ENCODE results near the gene CRYBB1. TPM values are rescaled to one million over a fixed set of nuclear protein-coding genes. Genes with fewer than 3 reads are reported as not detected.
"Not testable (repeated sequence)": the region's sequence is repeated elsewhere in the genome, so short reads cannot be mapped to it uniquely, and the experiment has no call there.

Gene CRYBB1
- total and polyA plus RNA-seq, 2 of the 13 experiments (the other 11 are each of a cell fraction or from before 2014, with no cell fraction given): not detected

DNA sequence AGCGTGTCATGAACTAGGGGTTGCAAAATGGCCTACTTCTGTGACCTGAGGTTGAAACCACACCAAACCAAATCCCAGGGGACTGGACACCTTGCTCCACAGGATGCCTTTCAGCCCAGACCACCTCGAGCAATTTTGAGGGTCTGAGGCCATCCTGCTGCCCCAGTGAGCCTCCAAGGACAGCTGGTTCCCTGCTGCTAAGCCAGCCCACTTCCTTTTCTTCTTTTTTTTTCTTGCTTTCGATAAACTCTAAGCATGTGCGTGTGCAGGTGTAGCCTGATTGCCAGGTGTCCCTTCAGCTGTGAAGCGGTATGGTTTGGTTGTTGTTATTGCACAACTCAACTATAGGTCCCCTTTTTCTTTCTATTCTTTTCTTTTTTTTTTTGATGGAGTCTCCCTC, 2.7 kb downstream of the CRYBB1 start:
- intact Hi-C loops (cut with micrococcal nuclease; ENCODE audit: unreplicated experiment) (no loop called here), in situ Hi-C loops (cut with HindIII; ENCODE audit: extremely low pct_ligation_motif_present, low pct_unique_long_range_greater_than_20kb) (no loop called here)
- Histone ChIP-seq H4K20me1 (ENCODE audit: insufficient read depth, low read length) (no peaks in the 10 kb centered on the region), H3K9me3 (ENCODE audit: low read length) (no peaks in the 10 kb centered on the region), H3K27me3 (ENCODE audit: control insufficient read depth in 1 of 2, insufficient read depth in 2 of 2, low read length in 2 of 2) (peaks cover 2 to 14% of the 10 kb centered on the region in 2 experiments; a peak in 3 of 5 replicates), H3K9ac (ENCODE audit: insufficient read depth, low read depth, low read length) (no peak overlapping the region), H3K4me3 (replicated peaks in 1 of 3; ENCODE audit: insufficient read depth in 1 of 3, low read depth in 2 of 3, low read length in 3 of 3) (no peak overlapping the region), H3K79me2 (ENCODE audit: insufficient read depth, low read length) (no peaks in the 10 kb centered on the region), H2AFZ (ENCODE audit: low read length) (no peak overlapping the region), H3K4me2 (ENCODE audit: low read depth, low read length) (no peak overlapping the region), H3K36me3 (replicated peaks in 1 of 2; ENCODE audit: control insufficient read depth in 1 of 2, insufficient read depth in 2 of 2, low read length in 2 of 2) (no peaks in the 10 kb centered on the region), H3K4me1 (ENCODE audit: insufficient read depth, low read length) (no peaks in the 10 kb centered on the region), H3K27ac (ENCODE audit: extremely low read length, insufficient read depth, low read length) (no peak overlapping the region)
- BruUV-seq (replicated peaks): no TSS peak
- no peak for DNase-seq (ENCODE audit: low spot score)
- no peak for ATAC-seq
- POLR2A ChIA-PET: no interaction called here
- TF ChIP-seq, protein P1, sequence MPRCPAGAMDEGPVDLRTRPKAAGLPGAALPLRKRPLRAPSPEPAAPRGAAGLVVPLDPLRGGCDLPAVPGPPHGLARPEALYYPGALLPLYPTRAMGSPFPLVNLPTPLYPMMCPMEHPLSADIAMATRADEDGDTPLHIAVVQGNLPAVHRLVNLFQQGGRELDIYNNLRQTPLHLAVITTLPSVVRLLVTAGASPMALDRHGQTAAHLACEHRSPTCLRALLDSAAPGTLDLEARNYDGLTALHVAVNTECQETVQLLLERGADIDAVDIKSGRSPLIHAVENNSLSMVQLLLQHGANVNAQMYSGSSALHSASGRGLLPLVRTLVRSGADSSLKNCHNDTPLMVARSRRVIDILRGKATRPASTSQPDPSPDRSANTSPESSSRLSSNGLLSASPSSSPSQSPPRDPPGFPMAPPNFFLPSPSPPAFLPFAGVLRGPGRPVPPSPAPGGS (CRISPR knock-in tag; IDR thresholded peaks at IDR 0.05): no peak
- peak; percentile 32; the same call in 1 of the 2 replicates for TF ChIP-seq CEBPB (IDR thresholded peaks at IDR 0.05; ENCODE audit: borderline replicate concordance, low read depth, low read length)
- CTCF ChIA-PET (ENCODE audit: low intra/inter-chr PET ratio, low total read pairs): no interaction called here
- WGBS (ENCODE audit: low lambda C conversion rate): 18% methylated on average over 5 of the region's 5 CpGs
- FAIRE-seq: no peak

DNA sequence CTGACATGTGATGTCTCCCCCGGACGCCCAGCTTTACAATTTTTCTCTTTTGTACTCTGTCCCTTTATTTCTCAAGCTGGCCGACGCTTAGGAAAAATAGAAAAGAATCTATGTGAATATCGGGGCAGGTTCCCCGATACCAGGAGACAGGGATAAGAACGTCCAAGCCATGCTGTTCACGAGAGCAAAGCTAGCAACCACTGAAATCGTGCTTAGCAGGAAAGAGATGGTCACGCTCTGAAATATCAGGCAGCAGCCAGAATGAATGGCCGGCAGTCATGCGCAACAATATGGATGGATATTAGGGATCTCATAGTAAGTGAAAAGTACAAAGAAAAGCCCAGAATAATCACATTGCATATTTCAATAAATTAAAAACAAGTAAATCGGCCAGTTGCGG, 3.5 kb downstream of the CRYBB1 start:
- intact Hi-C loops (cut with micrococcal nuclease; ENCODE audit: unreplicated experiment): no loop called here

DNA sequence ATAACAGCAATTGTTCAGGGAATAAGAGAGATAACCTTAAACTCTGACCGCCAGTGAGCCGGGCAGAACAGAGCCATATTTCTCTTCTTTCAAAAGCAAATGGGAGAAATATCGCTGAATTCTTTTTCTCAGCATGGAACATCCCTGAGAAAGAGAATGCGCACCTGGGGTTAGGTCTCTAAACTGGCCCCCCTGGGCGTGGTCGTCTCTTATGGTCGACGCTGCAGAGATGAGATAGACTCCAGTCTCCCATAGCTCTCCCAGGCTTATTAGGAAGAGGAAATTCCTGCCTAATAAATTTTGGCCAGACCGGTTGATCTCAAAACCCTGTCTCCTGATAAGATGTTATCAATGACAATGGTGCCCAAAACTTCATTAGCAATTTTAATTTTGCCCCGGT, 4.1 kb downstream of the CRYBB1 start:
- CTCF ChIA-PET (ENCODE audit: low intra/inter-chr PET ratio, low total read pairs); H3K4me2 ChIP-seq (ENCODE audit: low read depth, low read length); H3K9ac ChIP-seq (ENCODE audit: insufficient read depth, low read depth, low read length); H3K27ac ChIP-seq (ENCODE audit: extremely low read length, insufficient read depth, low read length); in situ Hi-C loops (cut with HindIII; ENCODE audit: extremely low pct_ligation_motif_present, low pct_unique_long_range_greater_than_20kb); H4K20me1 ChIP-seq (ENCODE audit: insufficient read depth, low read length); H2AFZ ChIP-seq (ENCODE audit: low read length); intact Hi-C loops (cut with micrococcal nuclease; ENCODE audit: unreplicated experiment); FAIRE-seq; H3K9me3 ChIP-seq (ENCODE audit: low read length); H3K4me1 ChIP-seq (ENCODE audit: insufficient read depth, low read length); BruUV-seq (replicated peaks); ATAC-seq; DNase-seq (ENCODE audit: low spot score); POLR2A ChIA-PET; H3K4me3 ChIP-seq (replicated peaks in 1 of 3; ENCODE audit: insufficient read depth in 1 of 3, low read depth in 2 of 3, low read length in 3 of 3); H3K36me3 ChIP-seq (replicated peaks in 1 of 2; ENCODE audit: control insufficient read depth in 1 of 2, insufficient read depth in 2 of 2, low read length in 2 of 2); H3K79me2 ChIP-seq (ENCODE audit: insufficient read depth, low read length): not testable (repeated sequence)
- H3K27me3 ChIP-seq (ENCODE audit: control insufficient read depth in 1 of 2, insufficient read depth in 2 of 2, low read length in 2 of 2): peaks cover 2 to 14% of the 10 kb centered on the region in 2 experiments; a peak in 3 of 5 replicates
- 1% methylated on average over 10 of the region's 10 CpGs for WGBS (ENCODE audit: low lambda C conversion rate)

More for the DNA sequence above, 3.5 kb downstream of the CRYBB1 start:
- WGBS (ENCODE audit: low lambda C conversion rate): 43% methylated on average over 14 of the region's 14 CpGs
- Histone ChIP-seq H3K27me3 (ENCODE audit: control insufficient read depth in 1 of 2, insufficient read depth in 2 of 2, low read length in 2 of 2) (peaks cover 2 to 14% of the 10 kb centered on the region in 2 experiments; a peak in 3 of 5 replicates), H4K20me1 (ENCODE audit: insufficient read depth, low read length) (no peaks in the 10 kb centered on the region), H3K27ac (ENCODE audit: extremely low read length, insufficient read depth, low read length) (no peak overlapping the region), H3K9me3 (ENCODE audit: low read length) (no peaks in the 10 kb centered on the region), H3K4me3 (replicated peaks in 1 of 3; ENCODE audit: insufficient read depth in 1 of 3, low read depth in 2 of 3, low read length in 3 of 3) (no peak overlapping the region), H3K4me1 (ENCODE audit: insufficient read depth, low read length) (no peaks in the 10 kb centered on the region), H3K36me3 (replicated peaks in 1 of 2; ENCODE audit: control insufficient read depth in 1 of 2, insufficient read depth in 2 of 2, low read length in 2 of 2) (no peaks in the 10 kb centered on the region), H3K4me2 (ENCODE audit: low read depth, low read length) (no peak overlapping the region), H2AFZ (ENCODE audit: low read length) (no peak overlapping the region), H3K9ac (ENCODE audit: insufficient read depth, low read depth, low read length) (no peak overlapping the region), H3K79me2 (ENCODE audit: insufficient read depth, low read length) (no peaks in the 10 kb centered on the region)
- no peak for DNase-seq (ENCODE audit: low spot score)
- TF ChIP-seq ISL2 (CRISPR knock-in tag; IDR thresholded peaks at IDR 0.05) (no peak), ZNF441 (CRISPR knock-in tag; IDR thresholded peaks at IDR 0.05; ENCODE audit: borderline replicate concordance) (no peak), ADNP (CRISPR knock-in tag; IDR thresholded peaks at IDR 0.05) (no peak), ZNF674 (CRISPR knock-in tag; IDR thresholded peaks at IDR 0.05; ENCODE audit: low read depth) (no peak), TBP (CRISPR knock-in tag; IDR thresholded peaks at IDR 0.05) (no peak), ZNF124 (CRISPR knock-in tag; IDR thresholded peaks at IDR 0.05) (no peak), SP5 (CRISPR knock-in tag; IDR thresholded peaks at IDR 0.05; ENCODE audit: borderline replicate concordance, low read depth) (no peak), SMARCE1 (IDR thresholded peaks at IDR 0.05; ENCODE audit: borderline replicate concordance) (no peak), EEA1 (CRISPR knock-in tag; IDR thresholded peaks at IDR 0.05; ENCODE audit: borderline replicate concordance) (no peak), RFXAP (CRISPR knock-in tag; IDR thresholded peaks at IDR 0.05; ENCODE audit: borderline replicate concordance) (no peak), HNRNPUL1 (IDR thresholded peaks at IDR 0.05; ENCODE audit: low read depth, low read length) (no peak), CENPX (CRISPR knock-in tag; IDR thresholded peaks at IDR 0.05) (no peak), IKZF1 (IDR thresholded peaks at IDR 0.05) (no peak), NR2F6 (IDR thresholded peaks at IDR 0.05) (no peak), NR2F6 (CRISPR knock-in tag; IDR thresholded peaks at IDR 0.05) (no peak), ZSCAN30 (CRISPR knock-in tag; IDR thresholded peaks at IDR 0.05) (no peak)
- TF ChIP-seq, protein P2, sequence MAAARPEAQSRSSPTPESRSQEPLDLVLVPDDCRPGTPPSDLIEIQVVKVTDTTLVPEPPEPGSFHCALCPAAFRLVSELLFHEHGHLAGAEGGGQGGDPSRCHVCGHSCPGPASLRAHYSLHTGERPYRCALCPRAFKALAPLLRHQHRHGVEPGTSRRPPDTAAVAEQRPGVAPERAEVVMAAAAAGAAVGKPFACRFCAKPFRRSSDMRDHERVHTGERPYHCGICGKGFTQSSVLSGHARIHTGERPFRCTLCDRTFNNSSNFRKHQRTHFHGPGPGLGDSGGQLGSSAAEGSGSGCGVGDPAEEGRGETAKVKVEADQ (CRISPR knock-in tag; IDR thresholded peaks at IDR 0.05; ENCODE audit: borderline replicate concordance): no peak
- TF ChIP-seq, protein P3, sequence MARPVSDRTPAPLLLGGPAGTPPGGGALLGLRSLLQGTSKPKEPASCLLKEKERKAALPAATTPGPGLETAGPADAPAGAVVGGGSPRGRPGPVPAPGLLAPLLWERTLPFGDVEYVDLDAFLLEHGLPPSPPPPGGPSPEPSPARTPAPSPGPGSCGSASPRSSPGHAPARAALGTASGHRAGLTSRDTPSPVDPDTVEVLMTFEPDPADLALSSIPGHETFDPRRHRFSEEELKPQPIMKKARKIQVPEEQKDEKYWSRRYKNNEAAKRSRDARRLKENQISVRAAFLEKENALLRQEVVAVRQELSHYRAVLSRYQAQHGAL (CRISPR knock-in tag; IDR thresholded peaks at IDR 0.05; ENCODE audit: not compliant biosample characterization): no peak
- in situ Hi-C loops (cut with HindIII; ENCODE audit: extremely low pct_ligation_motif_present, low pct_unique_long_range_greater_than_20kb): no loop called here
- no TSS peak for BruUV-seq (replicated peaks)
- ChIA-PET CTCF (ENCODE audit: low intra/inter-chr PET ratio, low total read pairs) (no interaction called here), POLR2A (no interaction called here)
- FAIRE-seq: no peak
- no peak for ATAC-seq
